ENCODE data around the gene FAM117B. TPM values are rescaled to one million over a fixed set of nuclear protein-coding genes. Genes with fewer than 3 reads are reported as not detected.
A peak's percentile ranks its signal among the peaks of the same experiment; 100 is the strongest.

The FAM117B gene
- total RNA-seq, result 1.4 and 2.0 TPM in 2 replicates

- DNase-seq (ENCODE audit: low read depth in 2 of 2), result peak; percentile 85 to 97
Observed at GRCh38 chr2:202634556-202635427, at the start of gene FAM117B. Gene FAM117B (plus strand): TSS chr2:202634969. CDS start chr2:202635188, 219 bp downstream.

- DNase-seq (ENCODE audit: low read depth in 2 of 2), result peak; percentile 45 to 72
Observed at GRCh38 chr2:202588647-202589581, 45.9 kb upstream of the FAM117B start.

- no peak for DNase-seq (ENCODE audit: low read depth in 2 of 2)
Observed at GRCh38 chr2:202589582-202589949, 45.2 kb upstream of the FAM117B start.

- peak in 1 of 2 donors; percentile 16 for DNase-seq (ENCODE audit: low read depth in 2 of 2)
Observed at GRCh38 chr2:202592566-202592965, 42.2 kb upstream of the FAM117B start.

- DNase-seq (ENCODE audit: low read depth in 2 of 2), result no peak
Observed at GRCh38 chr2:202599105-202599504, 35.7 kb upstream of the FAM117B start.

GRCh38 chr2:202599911-202600310, 34.9 kb upstream of the FAM117B start:
- DNase-seq (ENCODE audit: low read depth in 2 of 2), result no peak

- no peak for DNase-seq (ENCODE audit: low read depth in 2 of 2)
Observed at GRCh38 chr2:202604699-202605098, 30.1 kb upstream of the FAM117B start.

GRCh38 chr2:202605174-202605573, 29.6 kb upstream of the FAM117B start:
- no peak for DNase-seq (ENCODE audit: low read depth in 2 of 2)

- no peak for DNase-seq (ENCODE audit: low read depth in 2 of 2)
Observed at GRCh38 chr2:202608142-202608852, 26.5 kb upstream of the FAM117B start.

GRCh38 chr2:202609381-202610145, 25.2 kb upstream of the FAM117B start:
- DNase-seq (ENCODE audit: low read depth in 2 of 2), result no peak

- no peak for DNase-seq (ENCODE audit: low read depth in 2 of 2)
Observed at GRCh38 chr2:202610380-202610779, 24.4 kb upstream of the FAM117B start.

GRCh38 chr2:202612145-202612544, 22.6 kb upstream of the FAM117B start:
- DNase-seq (ENCODE audit: low read depth in 2 of 2), result no peak

GRCh38 chr2:202613479-202613878, 21.3 kb upstream of the FAM117B start:
- no peak for DNase-seq (ENCODE audit: low read depth in 2 of 2)

- no peak for DNase-seq (ENCODE audit: low read depth in 2 of 2)
Observed at GRCh38 chr2:202624133-202624532, 10.6 kb upstream of the FAM117B start.

- DNase-seq (ENCODE audit: low read depth in 2 of 2), result no peak
Observed at GRCh38 chr2:202627042-202627441, 7.7 kb upstream of the FAM117B start.

GRCh38 chr2:202628646-202629198, 6.0 kb upstream of the FAM117B start:
- DNase-seq (ENCODE audit: low read depth in 2 of 2), result no peak

- DNase-seq (ENCODE audit: low read depth in 2 of 2), result peak; percentile 46 to 47
Observed at GRCh38 chr2:202632682-202633290, 2.0 kb upstream of the FAM117B start.

GRCh38 chr2:202633470-202633869, 1.3 kb upstream of the FAM117B start:
- no peak for DNase-seq (ENCODE audit: low read depth in 2 of 2)

- peak in 1 of 2 donors; percentile 64 for DNase-seq (ENCODE audit: low read depth in 2 of 2)
Observed at GRCh38 chr2:202635428-202636212, 851 bp downstream of the FAM117B start.
